HG03196 (cell line): ENCODE measurements around the gene CTBS.
A peak's percentile ranks its signal among the peaks of the same experiment; 100 is the strongest.

ENCODE experiments used
- ATAC-seq: cut with Tn5 transposase; IDR thresholded peaks from one replicate; pipeline ENCODE4 v1.9.1; 2021; ENCODE audit not compliant: unreplicated experiment

CTBS gene

GRCh38 chr1:84506729-84507453 is 67.3 kb downstream of the CTBS start:
- no peak for ATAC-seq

DNA sequence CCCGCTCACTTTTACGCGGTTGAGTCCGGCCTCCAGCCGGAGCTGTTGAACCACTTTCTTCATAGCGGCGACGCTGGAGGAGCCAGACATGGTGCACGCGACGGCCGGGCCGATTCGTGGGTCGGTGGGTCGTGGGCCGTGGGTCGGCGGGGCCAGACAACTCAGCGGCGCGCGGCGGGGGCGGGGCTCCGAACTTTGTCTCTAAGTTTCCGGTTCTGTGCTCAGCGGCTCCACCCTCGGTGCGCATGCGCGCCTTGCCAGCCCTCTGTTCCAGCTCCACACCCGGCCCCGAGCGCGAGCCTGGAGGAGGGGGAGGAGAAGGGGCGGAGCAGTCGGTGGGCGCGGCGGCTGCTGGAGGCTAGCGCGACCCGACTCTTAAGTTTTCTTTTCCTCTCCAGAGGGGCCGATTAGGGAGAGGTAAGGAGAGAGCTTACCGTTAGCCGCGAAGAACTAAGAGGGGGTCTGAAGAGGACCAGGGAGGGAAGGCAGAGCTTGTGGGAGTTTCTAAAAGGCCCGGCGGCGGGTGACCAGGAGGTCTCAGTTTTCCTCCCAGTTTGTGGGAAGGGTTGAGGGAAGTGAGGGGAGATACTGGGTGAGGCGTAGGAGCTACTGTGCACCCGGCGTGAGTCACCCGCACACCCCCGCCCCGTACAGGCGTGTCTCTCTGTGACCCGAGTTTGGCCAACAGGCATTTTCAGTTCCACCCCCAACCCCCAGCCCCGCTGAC is 68.1 kb downstream of the CTBS start, which contains the start of the genes GNG5 and SPATA1:
Gene GNG5 (minus strand): TSS at position 580 of the 727 bp plus-strand sequence. CDS start 490 bp downstream, at position 90.
Gene SPATA1 (plus strand): TSS at position 385 of the 727 bp plus-strand sequence. CDS start 9,974 bp downstream, outside the sequence.
- peak; percentile 85 for ATAC-seq

GRCh38 chr1:84505493-84506001 is 68.7 kb downstream of the CTBS start:
- ATAC-seq = peak; percentile 31

GRCh38 chr1:84504580-84505492 is 69.4 kb downstream of the CTBS start:
- ATAC-seq = no peak

GRCh38 chr1:84502927-84503326 is 71.3 kb downstream of the CTBS start:
- no peak for ATAC-seq
